ENCODE measurements around the gene MOSPD3. TPM values are rescaled to one million over a fixed set of nuclear protein-coding genes. Genes with fewer than 3 reads are reported as not detected.

MOSPD3 gene
- total RNA-seq, 1 experiment from 2014 or later = 16.7 TPM

GRCh38 chr7:100584683-100585510 lies 27.4 kb upstream of the MOSPD3 start:
- Histone ChIP-seq H3K4ac (ENCODE audit: low read depth, low read length) (no peak overlapping the region), H3K23me2 (ENCODE audit: insufficient read length, low read depth, low read length, poor library complexity, severe bottlenecking) (peaks cover 8% of the 10 kb centered on the region), H3K4me2 (ENCODE audit: insufficient read depth, insufficient read length, low read length) (peak overlapping the region; percentile 78), H3K9ac (ENCODE audit: extremely low read depth, insufficient read length, low read length) (peak overlapping the region; percentile 31), H4K5ac (ENCODE audit: insufficient read length, low read depth, low read length) (no peak overlapping the region), H2AK5ac (ENCODE audit: insufficient read length, low read length) (no peak overlapping the region), H4K20me1 (ENCODE audit: control insufficient read depth, insufficient read depth, insufficient read length) (no peaks in the 10 kb centered on the region), H3K9me3 (ENCODE audit: control insufficient read depth, low read depth, low read length) (no peaks in the 10 kb centered on the region), H3K4me1 (ENCODE audit: insufficient read depth, low read length) (peaks cover 7% of the 10 kb centered on the region; the same call in 1 of the 2 replicates), H2BK5ac (ENCODE audit: insufficient read length, low read length) (no peak overlapping the region), H3K79me2 (ENCODE audit: insufficient read depth, low read length) (no peaks in the 10 kb centered on the region), H4K8ac (replicated peaks; ENCODE audit: insufficient read length, low read depth, low read length) (no peak overlapping the region), H3T11ph (ENCODE audit: low read length) (no peak overlapping the region), H3K79me1 (ENCODE audit: insufficient read depth, low read depth, low read length, poor library complexity, severe bottlenecking) (no peaks in the 10 kb centered on the region), H2BK20ac (ENCODE audit: low read depth, low read length, poor library complexity, severe bottlenecking) (no peak overlapping the region), H3K14ac (ENCODE audit: insufficient read depth, low read length) (peak overlapping the region; percentile 2; the same call in 1 of the 2 replicates), H3K23ac (ENCODE audit: insufficient read length, low read depth, low read length) (no peak overlapping the region), H3K56ac (ENCODE audit: insufficient read length, low read depth, low read length) (no peak overlapping the region), H2AFZ (ENCODE audit: low read length) (no peak overlapping the region), H2BK120ac (ENCODE audit: low read depth, low read length, poor library complexity, severe bottlenecking) (no peak overlapping the region), H2BK12ac (ENCODE audit: insufficient read length, low read depth, low read length) (no peak overlapping the region), H4K91ac (ENCODE audit: insufficient read length, low read depth, low read length) (no peak overlapping the region), H3K27ac (ENCODE audit: insufficient read length, low read depth, low read length) (no peak overlapping the region), H2BK15ac (ENCODE audit: low read depth, low read length) (no peak overlapping the region), H3K18ac (ENCODE audit: insufficient read length, low read depth, low read length) (peak overlapping the region; percentile 6), H3K27me3 (ENCODE audit: insufficient read depth, low read length) (no peaks in the 10 kb centered on the region)
- no CpG with 5 or more reads among the region's 20 CpGs for WGBS (ENCODE audit: extremely low coverage, insufficient read length, low lambda C conversion rate)
- Mint-ChIP-seq H3K36me3 (ENCODE audit: insufficient read depth in 1 of 3, low read depth in 3 of 3) (peaks cover 3 to 9% (median 4%) of the 10 kb centered on the region in 3 experiments; a peak in 2 of 7 replicates), H3K4me1 (peaks cover 31 to 38% of the 10 kb centered on the region in 2 experiments), H3K9me3 (no peaks in the 10 kb centered on the region), H3K4me3 (peak overlapping the region; percentile 90 to 98), H3K27ac (peak overlapping the region; percentile 97 to 99 (median 99)), H3K27me3 (ENCODE audit: low read depth) (peaks cover 13% of the 10 kb centered on the region)
- DNase-seq = peak; percentile 84
- no peak for TF ChIP-seq CTCF (conservative IDR thresholded peaks at IDR 0.05)
